HepG2 (cell line): ENCODE measurements around the gene SLC13A3. TPM values are rescaled to one million over a fixed set of nuclear protein-coding genes. Genes with fewer than 3 reads are reported as not detected.

ENCODE experiments used
- HOMEZ ChIP-seq: IDR thresholded peaks from 2 replicates; pipeline ENCODE4 v1.6.1; 2016; ENCODE audit warnings: low read depth
- KDM1A ChIP-seq: IDR thresholded peaks from 2 replicates; pipeline ENCODE4 v1.6.1; 2016; ENCODE audit warnings: missing compliant biosample characterization
- MNT ChIP-seq: fragments of 450-650 bp; IDR thresholded peaks from 2 replicates; pipeline ENCODE4 v1.6.1; 2016
- ZFP1 ChIP-seq: IDR thresholded peaks from 2 replicates; pipeline ENCODE4 v1.6.1; 2016
- ZNF343 ChIP-seq: sonication (generic); formaldehyde crosslinking; IDR thresholded peaks from 2 replicates; pipeline ENCODE4 v1.4.0; 2020; ENCODE audit warnings: mild to moderate bottlenecking, missing genetic modification reagents
- ZSCAN29 ChIP-seq: sonication (generic); formaldehyde crosslinking; conservative IDR thresholded peaks from 2 replicates; pipeline ENCODE4 v1.4.0; 2020; ENCODE audit warnings: mild to moderate bottlenecking, missing genetic modification reagents
- polyA plus RNA-seq, 8 experiments: library from polyadenylated mRNA; depleted of rRNA in 3 of 8; stranded (reverse) in 7 of 8; unstranded in 1 of 8; fragments of >200 nt; fragmentation: Illumina TruSeq in 4 of 8; extraction: Trizol in 4 of 8; gene quantifications; 2 replicates each; pipeline versions ENCODE4 v1.2.1 to v1.2.3, GENCODE V29; 2011 to 2016; ENCODE audit warnings: low read depth in 4 of 8, missing spikeins in 1 of 8, mixed read lengths in 1 of 8; ENCODE audit not compliant: insufficient read depth in 1 of 8
- total RNA-seq, 5 experiments: library from RNA; depleted of rRNA; stranded (reverse); fragments of >200 nt; fragmentation: Illumina TruSeq; extraction: Trizol; gene quantifications; 2 replicates each; pipeline ENCODE4 v1.2.3, GENCODE V29; 2016; ENCODE audit warnings: low read depth in 1 of 5
- TF ChIP-seq, protein P1 (sequence below): sonication (generic); formaldehyde crosslinking; IDR thresholded peaks from 2 replicates; pipeline ENCODE4 v1.9.0; 2021; ENCODE audit warnings: mild to moderate bottlenecking, missing genetic modification reagents
- TF ChIP-seq, protein P2 (sequence below): fragments of 450-650 bp; IDR thresholded peaks from 2 replicates; pipeline ENCODE4 v1.6.1; 2017; ENCODE audit warnings: mild to moderate bottlenecking

The SLC13A3 gene
- total and polyA plus RNA-seq, 2 of the 13 experiments (the other 11 are each of a cell fraction or from before 2014, with no cell fraction given): 66.5 to 76.0 TPM

DNA sequence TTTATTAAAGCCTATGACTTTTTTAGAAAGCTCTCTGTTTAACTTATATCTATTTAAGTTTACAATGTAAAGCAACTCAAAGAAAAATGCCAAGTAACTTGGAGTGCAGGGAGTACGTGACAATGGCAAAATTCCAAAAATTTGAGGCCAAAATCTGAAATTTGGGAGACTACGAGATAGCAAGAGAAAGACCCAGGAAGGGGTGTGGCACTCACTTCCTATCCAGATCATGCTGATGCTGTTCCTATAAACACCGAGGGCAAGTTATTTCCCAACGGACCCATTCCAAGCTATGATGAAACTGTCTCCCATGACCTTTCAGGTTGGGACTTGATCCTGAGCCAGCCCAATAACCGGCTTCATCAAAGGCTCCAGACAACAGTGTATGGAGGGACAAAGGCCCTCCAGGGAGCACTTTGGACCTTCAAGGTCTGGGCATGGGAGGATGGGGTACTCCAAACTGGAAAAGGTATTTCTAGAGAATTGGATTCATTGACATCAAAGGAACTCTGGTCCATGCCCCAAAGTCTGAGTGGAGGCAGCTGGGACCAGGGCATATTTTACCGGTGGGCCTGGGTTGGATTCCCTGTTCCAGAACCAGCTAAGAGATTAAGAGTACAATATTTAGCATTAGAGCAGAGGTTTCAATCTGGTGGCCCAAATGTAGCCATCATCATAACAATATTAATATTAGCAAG is 15.7 kb upstream of the SLC13A3 start (continued):
- TF ChIP-seq, protein P1, sequence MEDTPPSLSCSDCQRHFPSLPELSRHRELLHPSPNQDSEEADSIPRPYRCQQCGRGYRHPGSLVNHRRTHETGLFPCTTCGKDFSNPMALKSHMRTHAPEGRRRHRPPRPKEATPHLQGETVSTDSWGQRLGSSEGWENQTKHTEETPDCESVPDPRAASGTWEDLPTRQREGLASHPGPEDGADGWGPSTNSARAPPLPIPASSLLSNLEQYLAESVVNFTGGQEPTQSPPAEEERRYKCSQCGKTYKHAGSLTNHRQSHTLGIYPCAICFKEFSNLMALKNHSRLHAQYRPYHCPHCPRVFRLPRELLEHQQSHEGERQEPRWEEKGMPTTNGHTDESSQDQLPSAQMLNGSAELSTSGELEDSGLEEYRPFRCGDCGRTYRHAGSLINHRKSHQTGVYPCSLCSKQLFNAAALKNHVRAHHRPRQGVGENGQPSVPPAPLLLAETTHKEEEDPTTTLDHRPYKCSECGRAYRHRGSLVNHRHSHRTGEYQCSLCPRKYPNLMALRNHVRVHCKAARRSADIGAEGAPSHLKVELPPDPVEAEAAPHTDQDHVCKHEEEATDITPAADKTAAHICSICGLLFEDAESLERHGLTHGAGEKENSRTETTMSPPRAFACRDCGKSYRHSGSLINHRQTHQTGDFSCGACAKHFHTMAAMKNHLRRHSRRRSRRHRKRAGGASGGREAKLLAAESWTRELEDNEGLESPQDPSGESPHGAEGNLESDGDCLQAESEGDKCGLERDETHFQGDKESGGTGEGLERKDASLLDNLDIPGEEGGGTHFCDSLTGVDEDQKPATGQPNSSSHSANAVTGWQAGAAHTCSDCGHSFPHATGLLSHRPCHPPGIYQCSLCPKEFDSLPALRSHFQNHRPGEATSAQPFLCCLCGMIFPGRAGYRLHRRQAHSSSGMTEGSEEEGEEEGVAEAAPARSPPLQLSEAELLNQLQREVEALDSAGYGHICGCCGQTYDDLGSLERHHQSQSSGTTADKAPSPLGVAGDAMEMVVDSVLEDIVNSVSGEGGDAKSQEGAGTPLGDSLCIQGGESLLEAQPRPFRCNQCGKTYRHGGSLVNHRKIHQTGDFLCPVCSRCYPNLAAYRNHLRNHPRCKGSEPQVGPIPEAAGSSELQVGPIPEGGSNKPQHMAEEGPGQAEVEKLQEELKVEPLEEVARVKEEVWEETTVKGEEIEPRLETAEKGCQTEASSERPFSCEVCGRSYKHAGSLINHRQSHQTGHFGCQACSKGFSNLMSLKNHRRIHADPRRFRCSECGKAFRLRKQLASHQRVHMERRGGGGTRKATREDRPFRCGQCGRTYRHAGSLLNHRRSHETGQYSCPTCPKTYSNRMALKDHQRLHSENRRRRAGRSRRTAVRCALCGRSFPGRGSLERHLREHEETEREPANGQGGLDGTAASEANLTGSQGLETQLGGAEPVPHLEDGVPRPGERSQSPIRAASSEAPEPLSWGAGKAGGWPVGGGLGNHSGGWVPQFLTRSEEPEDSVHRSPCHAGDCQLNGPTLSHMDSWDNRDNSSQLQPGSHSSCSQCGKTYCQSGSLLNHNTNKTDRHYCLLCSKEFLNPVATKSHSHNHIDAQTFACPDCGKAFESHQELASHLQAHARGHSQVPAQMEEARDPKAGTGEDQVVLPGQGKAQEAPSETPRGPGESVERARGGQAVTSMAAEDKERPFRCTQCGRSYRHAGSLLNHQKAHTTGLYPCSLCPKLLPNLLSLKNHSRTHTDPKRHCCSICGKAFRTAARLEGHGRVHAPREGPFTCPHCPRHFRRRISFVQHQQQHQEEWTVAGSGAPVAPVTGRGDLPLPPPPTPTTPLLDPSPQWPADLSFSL (CRISPR knock-in tag): no peak
- TF ChIP-seq ZFP1 (CRISPR knock-in tag): peak; percentile 99
- TF ChIP-seq, protein P2, sequence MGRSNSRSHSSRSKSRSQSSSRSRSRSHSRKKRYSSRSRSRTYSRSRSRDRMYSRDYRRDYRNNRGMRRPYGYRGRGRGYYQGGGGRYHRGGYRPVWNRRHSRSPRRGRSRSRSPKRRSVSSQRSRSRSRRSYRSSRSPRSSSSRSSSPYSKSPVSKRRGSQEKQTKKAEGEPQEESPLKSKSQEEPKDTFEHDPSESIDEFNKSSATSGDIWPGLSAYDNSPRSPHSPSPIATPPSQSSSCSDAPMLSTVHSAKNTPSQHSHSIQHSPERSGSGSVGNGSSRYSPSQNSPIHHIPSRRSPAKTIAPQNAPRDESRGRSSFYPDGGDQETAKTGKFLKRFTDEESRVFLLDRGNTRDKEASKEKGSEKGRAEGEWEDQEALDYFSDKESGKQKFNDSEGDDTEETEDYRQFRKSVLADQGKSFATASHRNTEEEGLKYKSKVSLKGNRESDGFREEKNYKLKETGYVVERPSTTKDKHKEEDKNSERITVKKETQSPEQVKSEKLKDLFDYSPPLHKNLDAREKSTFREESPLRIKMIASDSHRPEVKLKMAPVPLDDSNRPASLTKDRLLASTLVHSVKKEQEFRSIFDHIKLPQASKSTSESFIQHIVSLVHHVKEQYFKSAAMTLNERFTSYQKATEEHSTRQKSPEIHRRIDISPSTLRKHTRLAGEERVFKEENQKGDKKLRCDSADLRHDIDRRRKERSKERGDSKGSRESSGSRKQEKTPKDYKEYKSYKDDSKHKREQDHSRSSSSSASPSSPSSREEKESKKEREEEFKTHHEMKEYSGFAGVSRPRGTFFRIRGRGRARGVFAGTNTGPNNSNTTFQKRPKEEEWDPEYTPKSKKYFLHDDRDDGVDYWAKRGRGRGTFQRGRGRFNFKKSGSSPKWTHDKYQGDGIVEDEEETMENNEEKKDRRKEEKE: no peak
- TF ChIP-seq ZSCAN29 (CRISPR knock-in tag): peak; percentile 94; the same call in 1 of the 2 replicates
- TF ChIP-seq MNT: peak; percentile 70
- 0 out of 2 replicates have a peak, but pooled peaks have one; percentile 70 for TF ChIP-seq ZNF343 (CRISPR knock-in tag)
- peak; percentile 100 for TF ChIP-seq KDM1A
- peak; percentile 100 for TF ChIP-seq HOMEZ (CRISPR knock-in tag)
